Measurements from ENCODE around the gene CNNM2. TPM values are rescaled to one million over a fixed set of nuclear protein-coding genes. Genes with fewer than 3 reads are reported as not detected.

Gene CNNM2
- total and polyA plus RNA-seq, 8 donors = 6.0 to 10.3 (median 8.3) TPM

GRCh38 chr10:103086261-103086660 is 168.2 kb downstream of the CNNM2 start:
- TF ChIP-seq, protein P1, sequence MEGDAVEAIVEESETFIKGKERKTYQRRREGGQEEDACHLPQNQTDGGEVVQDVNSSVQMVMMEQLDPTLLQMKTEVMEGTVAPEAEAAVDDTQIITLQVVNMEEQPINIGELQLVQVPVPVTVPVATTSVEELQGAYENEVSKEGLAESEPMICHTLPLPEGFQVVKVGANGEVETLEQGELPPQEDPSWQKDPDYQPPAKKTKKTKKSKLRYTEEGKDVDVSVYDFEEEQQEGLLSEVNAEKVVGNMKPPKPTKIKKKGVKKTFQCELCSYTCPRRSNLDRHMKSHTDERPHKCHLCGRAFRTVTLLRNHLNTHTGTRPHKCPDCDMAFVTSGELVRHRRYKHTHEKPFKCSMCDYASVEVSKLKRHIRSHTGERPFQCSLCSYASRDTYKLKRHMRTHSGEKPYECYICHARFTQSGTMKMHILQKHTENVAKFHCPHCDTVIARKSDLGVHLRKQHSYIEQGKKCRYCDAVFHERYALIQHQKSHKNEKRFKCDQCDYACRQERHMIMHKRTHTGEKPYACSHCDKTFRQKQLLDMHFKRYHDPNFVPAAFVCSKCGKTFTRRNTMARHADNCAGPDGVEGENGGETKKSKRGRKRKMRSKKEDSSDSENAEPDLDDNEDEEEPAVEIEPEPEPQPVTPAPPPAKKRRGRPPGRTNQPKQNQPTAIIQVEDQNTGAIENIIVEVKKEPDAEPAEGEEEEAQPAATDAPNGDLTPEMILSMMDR (IDR thresholded peaks at IDR 0.05) = no peak
- intact Hi-C loops (cut with DNase I) = no loop called here
- no peak overlapping the region for H3K4me3 ChIP-seq
- no peak overlapping the region for H3K27ac ChIP-seq
- peaks cover 0 to 87% of the 10 kb centered on the region in 2 donors for H3K36me3 ChIP-seq
- DNase-seq = no peak
- ATAC-seq = no peak
- H3K9me3 ChIP-seq = no peaks in the 10 kb centered on the region
- H3K27me3 ChIP-seq = no peaks in the 10 kb centered on the region
- no peaks in the 10 kb centered on the region for H3K4me1 ChIP-seq

DNA sequence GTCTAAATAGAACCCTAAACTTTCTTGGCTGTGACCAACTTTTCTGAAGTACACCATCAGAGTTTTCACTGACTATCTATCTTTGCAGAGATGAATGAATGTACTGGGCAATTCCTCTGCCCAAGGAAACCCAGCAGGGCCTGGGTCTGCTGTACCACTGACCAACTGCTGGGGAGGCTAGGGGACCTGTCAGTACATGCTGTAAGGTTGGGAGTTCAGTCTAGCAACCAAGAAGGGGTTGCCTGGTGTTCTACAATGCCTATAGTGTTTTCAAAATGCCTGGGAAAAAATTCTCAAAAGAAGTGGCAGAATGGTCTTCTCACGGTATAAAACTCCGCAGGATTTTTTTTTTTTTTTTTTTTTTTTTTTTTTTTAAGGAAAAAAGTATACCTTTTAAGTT is 168.7 kb downstream of the CNNM2 start:
- TF ChIP-seq, protein P1 (IDR thresholded peaks at IDR 0.05) = no peak
- ATAC-seq = no peak
- H3K9me3 ChIP-seq = no peaks in the 10 kb centered on the region
- no peak overlapping the region for H3K4me3 ChIP-seq
- H3K27me3 ChIP-seq = no peaks in the 10 kb centered on the region
- H3K27ac ChIP-seq = no peak overlapping the region
- no peaks in the 10 kb centered on the region for H3K4me1 ChIP-seq
- DNase-seq = no peak
- intact Hi-C loops (cut with DNase I) = no loop called here
- peaks cover 0 to 92% of the 10 kb centered on the region in 2 donors for H3K36me3 ChIP-seq

GRCh38 chr10:103089493-103089892 is 171.4 kb downstream of the CNNM2 start:
- Histone ChIP-seq H3K36me3 (peaks cover 0 to 100% of the 10 kb centered on the region in 2 donors), H3K4me1 (no peaks in the 10 kb centered on the region), H3K9me3 (no peaks in the 10 kb centered on the region), H3K27me3 (no peaks in the 10 kb centered on the region), H3K27ac (no peak overlapping the region), H3K4me3 (no peak overlapping the region)
- DNase-seq (no peak), ATAC-seq (no peak)
- TF ChIP-seq, protein P1 (IDR thresholded peaks at IDR 0.05) = no peak
- intact Hi-C loops (cut with DNase I) = no loop called here

DNA sequence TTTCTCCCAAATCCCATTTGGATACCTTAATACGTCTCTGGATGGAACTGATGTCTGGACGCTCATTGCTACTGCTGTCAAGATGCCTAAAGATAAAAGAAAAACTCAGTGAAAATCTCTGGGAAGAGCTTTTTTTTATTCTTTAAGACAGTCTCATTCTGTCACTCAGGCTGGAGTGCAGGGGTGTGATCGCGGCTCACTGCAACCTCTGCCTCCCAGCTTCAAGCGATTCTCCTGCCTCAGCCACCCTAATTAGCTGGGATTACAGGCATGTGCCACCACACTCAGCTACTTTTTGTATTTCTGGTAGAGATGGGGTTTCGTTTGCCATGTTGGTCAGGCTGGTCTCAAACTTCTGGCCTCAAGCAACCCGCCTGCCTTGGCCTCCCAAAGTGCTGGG is 172.8 kb downstream of the CNNM2 start:
- intact Hi-C loops (cut with DNase I) = no loop called here
- H3K9me3 ChIP-seq = no peaks in the 10 kb centered on the region
- H3K27me3 ChIP-seq = no peaks in the 10 kb centered on the region
- ATAC-seq (no peak), DNase-seq (no peak)
- no peak overlapping the region for H3K27ac ChIP-seq
- TF ChIP-seq, protein P1 (IDR thresholded peaks at IDR 0.05) = no peak
- no peaks in the 10 kb centered on the region for H3K4me1 ChIP-seq
- H3K36me3 ChIP-seq = peaks cover 0 to 100% of the 10 kb centered on the region in 2 donors
- no peak overlapping the region for H3K4me3 ChIP-seq

DNA sequence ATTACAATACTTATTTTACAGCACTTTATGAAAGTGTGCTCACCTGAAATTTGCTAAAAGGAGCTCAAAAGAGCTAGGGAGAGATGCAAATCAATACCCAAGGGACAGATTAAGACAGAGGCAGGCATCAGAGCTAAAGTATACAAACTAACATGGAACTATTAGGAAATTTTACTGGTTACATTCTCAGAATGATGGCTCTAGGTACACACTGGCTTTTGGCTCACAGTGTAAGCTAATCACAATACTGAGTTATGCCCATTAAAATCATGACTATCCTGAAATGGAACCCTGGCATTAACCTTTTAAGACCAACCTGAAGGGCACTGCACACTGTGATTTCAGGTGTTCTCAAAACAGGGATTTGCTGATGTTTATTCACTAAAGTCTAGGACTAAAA is 176.9 kb downstream of the CNNM2 start:
- H3K27ac ChIP-seq = no peak overlapping the region
- TF ChIP-seq, protein P1 (IDR thresholded peaks at IDR 0.05) = no peak
- no peaks in the 10 kb centered on the region for H3K27me3 ChIP-seq
- ATAC-seq (no peak), DNase-seq (no peak)
- intact Hi-C loops (cut with DNase I) = no loop called here
- H3K4me1 ChIP-seq = no peaks in the 10 kb centered on the region
- H3K4me3 ChIP-seq = no peak overlapping the region
- no peaks in the 10 kb centered on the region for H3K9me3 ChIP-seq
- H3K36me3 ChIP-seq = peaks cover 0 to 100% of the 10 kb centered on the region in 2 donors
